H1 (cell line): Measurements from ENCODE around the gene PAQR7. TPM values are rescaled to one million over a fixed set of nuclear protein-coding genes. Genes with fewer than 3 reads are reported as not detected.

ENCODE experiments used
- ATF2 ChIP-seq: IDR thresholded peaks from 2 replicates; pipeline ENCODE4 v1.6.1; 2012; ENCODE audit warnings: low read length, inconsistent platforms
- CHD1 ChIP-seq: IDR thresholded peaks from 2 replicates; pipeline ENCODE4 v1.6.1; 2012; ENCODE audit warnings: low read depth, low read length, improper control_type of control experiment
- E2F6 ChIP-seq: IDR thresholded peaks from 2 replicates; pipeline ENCODE4 v1.6.1; 2012; ENCODE audit warnings: inconsistent platforms
- HDAC2 ChIP-seq, 2 experiments: fragments of 300-600 bp in 1 of 2; sonication (generic) in 1 of 2; IDR thresholded peaks; 2 replicates each; pipeline ENCODE4 v1.6.1; 2011 to 2012; ENCODE audit warnings: low read depth in 2 of 2, low read length in 2 of 2, mild to moderate bottlenecking in 2 of 2, moderate library complexity in 2 of 2, borderline replicate concordance in 1 of 2, inconsistent platforms in 1 of 2
- HDAC6 ChIP-seq: IDR thresholded peaks from one replicate; pipeline ENCODE4 v1.7.1; 2012; ENCODE audit warnings: low read depth, mild to moderate bottlenecking, inconsistent platforms, low read length, moderate library complexity
- MAFK ChIP-seq: IDR thresholded peaks from 2 replicates; pipeline ENCODE4 v1.6.1; 2012; ENCODE audit warnings: low read depth, mild to moderate bottlenecking, improper control_type of control experiment, low read length
- PHF8 ChIP-seq: fragments of 200-600 bp; sonication (generic); conservative IDR thresholded peaks from 2 replicates; pipeline ENCODE4 v1.7.1; 2012; ENCODE audit warnings: low read depth, mild to moderate bottlenecking, inconsistent platforms, low read length, moderate library complexity
- POU5F1 ChIP-seq: IDR thresholded peaks from 2 replicates; pipeline ENCODE4 v1.6.1; 2011; ENCODE audit warnings: low read depth, mild to moderate bottlenecking, low read length, moderate library complexity
- RNF2 ChIP-seq: fragments of 200-900, 300-1000 bp; sonication (generic); IDR thresholded peaks from 2 replicates; pipeline ENCODE4 v1.7.1; 2016; ENCODE audit warnings: borderline replicate concordance, low read depth, mild to moderate bottlenecking, antibody characterized with exemption, low read length; ENCODE audit not compliant: poor library complexity, severe bottlenecking; ENCODE audit errors: missing control alignments
- TBP ChIP-seq: IDR thresholded peaks from 2 replicates; pipeline ENCODE4 v1.6.1; 2011; ENCODE audit warnings: low read depth, low read length, improper control_type of control experiment
- polyA plus RNA-seq, 7 experiments: library from polyadenylated mRNA; depleted of rRNA in 3 of 7; stranded (reverse) in 5 of 7; unstranded in 2 of 7; fragments of >200 nt in 5 of 7; fragments of 200-250 nt in 2 of 7; gene quantifications; 1 replicate in 5 of 7; 2 replicates in 1 of 7; 4 replicates in 1 of 7; pipeline versions ENCODE4 v1.2.1 to v1.2.3, GENCODE V29; 2011 to 2013; ENCODE audit warnings: missing spikeins in 2 of 7, mixed read lengths in 2 of 7
- total RNA-seq: library from RNA; stranded (reverse); fragmentation: NEBNext Ultra II Directional; extraction: Animal tissue kit (Norgen Biotek cat#: 25700); gene quantifications from 2 replicates; pipeline ENCODE4 v1.2.1, GENCODE V29; 2021

The PAQR7 gene
- total and polyA plus RNA-seq, 2 of the 8 experiments (the other 6 are each of a cell fraction or from before 2014, with no cell fraction given): 7.3 to 7.4 TPM

- no peak for TF ChIP-seq ATF2
- no peak for TF ChIP-seq POU5F1
- no peak for TF ChIP-seq TBP
- no peak for TF ChIP-seq MAFK
- no peak for TF ChIP-seq HDAC2 (IDR thresholded peaks at IDR 0.05; ENCODE audit: borderline replicate concordance in 1 of 2, low read depth in 2 of 2, low read length in 2 of 2)
- TF ChIP-seq E2F6: no peak
- TF ChIP-seq HDAC6: no peak
- TF ChIP-seq RNF2: no peak
- TF ChIP-seq CHD1: no peak
- no peak for TF ChIP-seq PHF8
- TF ChIP-seq, all 59 proteins: peak for 0
Observed at GRCh38 chr1:25836695-25837094, 38.8 kb downstream of the PAQR7 start (continued).
